ENCODE measurements around the gene PSMB3. TPM values are rescaled to one million over a fixed set of nuclear protein-coding genes. Genes with fewer than 3 reads are reported as not detected.
A peak's percentile ranks its signal among the peaks of the same experiment; 100 is the strongest.

PSMB3 gene
- total RNA-seq, 1 donor from 2014 or later: 128 TPM

- ATAC-seq (peak; percentile 21 to 22), DNase-seq (peak; percentile 74)
- Histone ChIP-seq H3K27ac (no peak overlapping the region), H3K4me1 (peaks cover 33% of the 10 kb centered on the region), H3K27me3 (ENCODE audit: low read depth) (no peaks in the 10 kb centered on the region), H3K9me3 (no peaks in the 10 kb centered on the region), H3K36me3 (peaks cover 62% of the 10 kb centered on the region), H3K4me3 (no peak overlapping the region)
- TF ChIP-seq, protein P1, sequence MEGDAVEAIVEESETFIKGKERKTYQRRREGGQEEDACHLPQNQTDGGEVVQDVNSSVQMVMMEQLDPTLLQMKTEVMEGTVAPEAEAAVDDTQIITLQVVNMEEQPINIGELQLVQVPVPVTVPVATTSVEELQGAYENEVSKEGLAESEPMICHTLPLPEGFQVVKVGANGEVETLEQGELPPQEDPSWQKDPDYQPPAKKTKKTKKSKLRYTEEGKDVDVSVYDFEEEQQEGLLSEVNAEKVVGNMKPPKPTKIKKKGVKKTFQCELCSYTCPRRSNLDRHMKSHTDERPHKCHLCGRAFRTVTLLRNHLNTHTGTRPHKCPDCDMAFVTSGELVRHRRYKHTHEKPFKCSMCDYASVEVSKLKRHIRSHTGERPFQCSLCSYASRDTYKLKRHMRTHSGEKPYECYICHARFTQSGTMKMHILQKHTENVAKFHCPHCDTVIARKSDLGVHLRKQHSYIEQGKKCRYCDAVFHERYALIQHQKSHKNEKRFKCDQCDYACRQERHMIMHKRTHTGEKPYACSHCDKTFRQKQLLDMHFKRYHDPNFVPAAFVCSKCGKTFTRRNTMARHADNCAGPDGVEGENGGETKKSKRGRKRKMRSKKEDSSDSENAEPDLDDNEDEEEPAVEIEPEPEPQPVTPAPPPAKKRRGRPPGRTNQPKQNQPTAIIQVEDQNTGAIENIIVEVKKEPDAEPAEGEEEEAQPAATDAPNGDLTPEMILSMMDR (IDR thresholded peaks at IDR 0.05): peak; percentile 82
- intact Hi-C loops (cut with DNase I): no loop called here
These were observed 17.2 kb upstream of the PSMB3 start for GRCh38 chr17:38735161-38735997.

DNA sequence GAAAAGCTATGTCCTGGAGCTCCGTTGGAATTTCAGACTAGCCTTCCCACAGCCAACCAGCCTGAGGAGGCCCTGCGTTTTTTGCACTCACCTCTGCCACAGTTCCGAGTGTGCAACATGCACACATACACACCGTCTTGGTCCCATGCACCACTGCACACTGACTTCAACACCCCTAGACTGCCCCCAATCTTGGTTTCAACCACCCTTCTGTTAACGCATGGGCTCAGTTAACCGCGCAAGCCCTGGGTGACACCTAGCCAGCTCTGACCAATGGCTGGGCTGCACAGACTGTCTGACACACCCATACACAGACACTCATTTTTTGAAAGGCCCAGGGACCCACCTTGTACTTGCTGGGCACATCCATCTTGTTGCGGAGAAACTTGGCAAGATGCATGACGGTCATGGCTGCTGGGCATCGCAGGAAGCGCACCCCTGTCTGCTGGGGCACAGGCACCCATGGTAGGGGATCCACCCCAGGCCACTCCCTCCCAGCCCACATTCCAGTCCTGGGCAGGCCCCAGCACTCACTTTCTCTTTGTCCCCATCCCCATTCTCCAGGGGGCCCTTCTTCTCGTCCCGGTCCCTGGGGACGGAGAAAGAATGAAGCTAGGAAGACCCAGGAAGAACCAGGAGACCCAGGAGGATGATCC lies 14.4 kb upstream of the PSMB3 start:
- intact Hi-C loops (cut with DNase I): no loop called here
- no peaks in the 10 kb centered on the region for H3K27me3 ChIP-seq (ENCODE audit: low read depth)
- no peak overlapping the region for H3K27ac ChIP-seq
- peaks cover 31% of the 10 kb centered on the region for H3K4me1 ChIP-seq
- no peak for ATAC-seq
- no peak for DNase-seq
- TF ChIP-seq, protein P1 (IDR thresholded peaks at IDR 0.05): no peak
- no peak overlapping the region for H3K4me3 ChIP-seq
- peaks cover 63% of the 10 kb centered on the region for H3K36me3 ChIP-seq
- H3K9me3 ChIP-seq: no peaks in the 10 kb centered on the region

- intact Hi-C loops (cut with DNase I): no loop called here
- no peak overlapping the region for H3K27ac ChIP-seq
- H3K4me3 ChIP-seq: no peak overlapping the region
- peaks cover 59% of the 10 kb centered on the region for H3K36me3 ChIP-seq
- DNase-seq (no peak), ATAC-seq (no peak)
- TF ChIP-seq, protein P1 (IDR thresholded peaks at IDR 0.05): no peak
- H3K4me1 ChIP-seq: peaks cover 34% of the 10 kb centered on the region
- H3K9me3 ChIP-seq: no peaks in the 10 kb centered on the region
- no peaks in the 10 kb centered on the region for H3K27me3 ChIP-seq (ENCODE audit: low read depth)
These were observed 13.9 kb upstream of the PSMB3 start for GRCh38 chr17:38738686-38739085.

DNA sequence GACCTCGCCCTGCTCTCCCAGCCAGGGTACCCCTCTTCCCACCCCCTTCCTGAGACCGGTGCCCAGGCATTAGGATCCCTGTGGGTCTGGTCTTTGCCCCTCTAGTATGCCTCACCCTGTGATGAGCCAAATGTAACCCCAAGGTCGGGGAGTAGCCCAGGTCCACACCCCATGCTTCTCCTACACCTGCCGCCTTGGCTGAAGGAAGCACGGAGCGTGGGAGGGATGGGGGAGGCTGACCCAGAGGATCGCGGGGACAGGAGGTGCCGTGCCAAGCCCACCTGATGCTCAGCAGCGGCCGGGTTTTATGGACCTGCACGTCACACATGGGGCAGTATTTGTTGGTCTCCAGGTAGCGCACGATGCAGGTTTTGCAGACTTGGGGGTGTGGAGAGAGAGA lies 13.2 kb upstream of the PSMB3 start:
- Histone ChIP-seq H3K27ac (no peak overlapping the region), H3K27me3 (ENCODE audit: low read depth) (no peaks in the 10 kb centered on the region), H3K9me3 (no peaks in the 10 kb centered on the region), H3K4me1 (peaks cover 39% of the 10 kb centered on the region), H3K36me3 (peaks cover 54% of the 10 kb centered on the region), H3K4me3 (no peak overlapping the region)
- ATAC-seq (no peak), DNase-seq (no peak)
- TF ChIP-seq, protein P1 (IDR thresholded peaks at IDR 0.05): no peak
- intact Hi-C loops (cut with DNase I): no loop called here

- TF ChIP-seq, protein P1 (IDR thresholded peaks at IDR 0.05): no peak
- Histone ChIP-seq H3K9me3 (no peaks in the 10 kb centered on the region), H3K4me1 (peaks cover 40% of the 10 kb centered on the region), H3K27me3 (ENCODE audit: low read depth) (no peaks in the 10 kb centered on the region), H3K36me3 (peaks cover 48% of the 10 kb centered on the region), H3K4me3 (no peak overlapping the region), H3K27ac (no peak overlapping the region)
- DNase-seq (no peak), ATAC-seq (no peak)
- intact Hi-C loops (cut with DNase I): no loop called here
These were observed 12.5 kb upstream of the PSMB3 start for GRCh38 chr17:38740044-38740443.

Measured in lower lobe of right lung (tissue), 2 donors.